ENCODE measurements around the gene UBXN2A. TPM values are rescaled to one million over a fixed set of nuclear protein-coding genes. Genes with fewer than 3 reads are reported as not detected.
"Not testable (repeated sequence)": the region's sequence is repeated elsewhere in the genome, so short reads cannot be mapped to it uniquely, and the experiment has no call there.

Gene UBXN2A
- total RNA-seq, 1 donor from 2014 or later = 9.5 TPM

- DNase-seq (ENCODE audit: low read depth in 2 of 2) = no peak
Measured at GRCh38 chr2:24011250-24012104, 71.2 kb downstream of the UBXN2A start.

- DNase-seq (ENCODE audit: low read depth in 2 of 2) = no peak
Measured at GRCh38 chr2:24012521-24013188, 72.4 kb downstream of the UBXN2A start.

DNA sequence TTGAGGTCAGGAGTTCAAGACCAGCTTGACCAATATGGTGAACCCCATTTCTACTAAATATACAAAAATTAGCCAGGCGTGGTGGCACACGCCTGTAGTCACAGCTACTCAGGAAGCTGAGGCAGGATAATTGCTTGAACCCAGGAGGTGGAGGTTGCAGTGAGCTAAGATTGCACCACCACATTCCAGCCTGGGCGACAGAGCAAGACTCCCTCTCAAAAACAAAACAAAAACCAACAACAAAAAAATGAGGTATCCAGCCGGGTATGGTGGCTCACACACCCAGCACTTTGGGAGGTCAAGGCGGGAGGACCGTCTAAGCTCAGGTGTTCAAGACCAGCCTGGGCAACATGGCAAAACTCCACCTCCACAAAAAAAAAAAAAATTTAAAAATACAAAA lies 74.6 kb downstream of the UBXN2A start:
- DNase-seq (ENCODE audit: low read depth in 2 of 2) = not testable (repeated sequence)

GRCh38 chr2:24015562-24016375 lies 75.5 kb downstream of the UBXN2A start:
- DNase-seq (ENCODE audit: low read depth in 2 of 2) = peak; percentile 57 to 68

DNA sequence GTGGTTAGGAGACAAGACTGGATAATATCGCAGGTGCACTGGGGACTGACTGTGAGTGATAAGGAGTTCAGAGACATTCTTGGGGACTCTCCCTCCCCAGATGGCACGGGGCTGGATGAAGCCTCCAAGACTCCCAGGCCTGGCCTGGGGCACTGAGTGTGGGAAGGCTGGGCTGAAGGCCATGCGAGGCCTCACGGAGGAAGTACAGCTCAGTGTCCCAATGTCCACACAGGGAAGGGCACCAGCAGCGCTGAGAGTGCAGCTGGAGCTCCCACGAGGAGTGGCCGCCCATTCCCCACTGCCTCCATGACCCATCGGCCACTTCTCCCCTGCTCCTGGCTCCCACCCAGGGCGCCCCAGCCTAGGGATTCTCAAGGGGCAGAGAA lies 76.1 kb downstream of the UBXN2A start:
- DNase-seq (ENCODE audit: low read depth in 2 of 2) = no peak

GRCh38 chr2:24016853-24017703 lies 76.8 kb downstream of the UBXN2A start:
- no peak for DNase-seq (ENCODE audit: low read depth in 2 of 2)

DNA sequence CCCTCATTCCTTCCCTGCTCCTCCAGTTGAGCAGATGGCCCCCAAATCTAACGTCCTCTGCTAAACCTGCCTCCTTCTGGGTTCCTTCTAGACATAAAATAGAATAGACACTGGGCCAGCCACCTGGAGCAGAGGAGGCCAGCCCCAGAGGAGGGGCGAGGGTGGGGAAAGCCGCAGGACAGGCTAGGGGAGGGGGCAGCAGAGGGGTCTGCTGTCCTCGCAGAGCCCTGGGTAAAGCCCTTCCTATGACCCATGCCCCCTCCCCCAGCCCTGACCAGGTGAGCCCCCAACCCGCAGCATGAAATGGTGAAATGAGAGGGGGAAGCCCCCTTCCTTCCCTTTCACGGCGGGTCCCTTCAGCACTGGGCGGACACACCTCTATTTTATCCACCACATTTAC lies 77.4 kb downstream of the UBXN2A start:
- DNase-seq (ENCODE audit: low read depth in 2 of 2) = no peak

DNA sequence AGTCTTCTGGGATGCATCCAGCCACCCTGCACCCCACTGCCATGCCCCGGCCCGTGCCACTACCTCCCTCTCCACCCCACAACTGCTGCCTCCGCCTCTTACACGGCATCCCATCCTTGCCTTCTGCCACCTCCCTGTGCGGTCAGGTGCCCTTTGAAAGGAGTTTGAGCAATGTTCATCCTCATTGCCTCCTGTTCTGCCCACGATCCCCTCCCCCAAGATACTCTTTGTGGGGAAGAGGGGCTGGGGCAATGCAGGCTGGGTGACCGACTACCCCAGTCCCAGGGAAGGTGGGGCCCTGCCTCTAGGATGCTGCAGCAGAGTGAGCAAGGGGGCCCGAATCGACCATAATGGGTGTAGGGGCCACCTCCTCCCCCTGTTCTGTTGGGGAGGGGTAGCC lies 78.0 kb downstream of the UBXN2A start:
- DNase-seq (ENCODE audit: low read depth in 2 of 2) = no peak

- no peak for DNase-seq (ENCODE audit: low read depth in 2 of 2)
Measured at GRCh38 chr2:24019729-24020128, 79.5 kb downstream of the UBXN2A start.

DNA sequence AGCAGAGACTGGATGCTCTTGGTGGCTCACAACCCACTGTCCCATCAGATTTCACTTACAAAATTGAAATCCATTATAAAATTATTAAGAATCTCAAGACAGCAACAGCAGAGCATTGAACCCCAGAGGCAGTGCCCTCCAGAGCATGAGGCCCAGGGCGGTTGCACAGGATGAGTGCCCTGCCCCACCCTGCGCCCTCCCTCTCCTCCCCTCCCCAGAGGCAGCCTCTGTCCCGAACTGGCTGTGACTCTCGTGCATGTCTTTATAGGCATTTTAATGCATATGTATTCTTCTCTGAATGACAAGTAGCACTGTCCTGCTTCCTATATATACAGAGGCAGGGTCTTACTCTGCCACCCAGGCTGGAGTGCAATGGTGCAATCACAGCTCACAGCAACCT lies 80.0 kb downstream of the UBXN2A start:
- DNase-seq (ENCODE audit: low read depth in 2 of 2) = no peak

DNA sequence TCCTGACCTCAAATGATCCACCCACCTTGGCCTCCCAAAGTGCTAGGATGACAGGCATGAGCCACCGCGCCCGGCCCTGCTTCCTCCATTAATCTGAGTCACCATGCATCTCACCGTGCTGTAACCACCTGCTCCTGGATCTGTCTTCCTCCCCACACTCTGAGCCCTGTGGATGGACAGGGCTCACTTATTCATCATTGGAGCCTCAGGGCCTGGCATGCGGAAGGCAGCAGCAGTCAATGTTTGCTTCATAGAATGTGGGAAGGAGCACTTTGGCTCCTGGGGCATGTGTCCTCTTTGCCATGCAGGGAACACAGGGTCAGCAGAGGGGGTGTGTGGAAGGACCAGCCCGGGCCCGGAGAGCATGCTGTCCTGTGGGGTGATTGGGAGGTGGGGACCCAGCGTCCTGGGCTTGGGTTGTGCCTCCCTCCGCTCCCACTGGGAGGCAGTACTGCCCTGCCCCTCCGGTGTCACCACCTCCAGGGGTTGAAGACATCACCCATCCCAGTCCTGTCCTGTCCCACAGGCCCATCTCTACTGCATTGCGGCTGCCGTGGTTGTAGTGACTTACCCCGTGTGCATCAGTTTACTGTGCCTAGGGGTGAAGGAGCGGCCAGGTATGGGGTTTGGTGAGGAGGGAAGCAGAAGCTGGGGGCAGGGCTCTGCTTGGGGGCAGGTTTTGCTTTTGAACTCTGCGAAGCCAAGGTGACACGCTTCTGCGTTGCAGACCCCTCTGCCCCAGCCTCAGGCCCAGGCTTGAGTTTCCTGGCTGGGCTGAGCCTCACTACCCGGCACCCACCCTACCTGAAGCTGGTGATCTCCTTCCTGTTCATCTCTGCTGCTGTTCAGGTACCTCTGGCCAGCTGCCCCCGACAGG lies 81.1 kb downstream of the UBXN2A start:
- DNase-seq (ENCODE audit: low read depth in 2 of 2) = peak; percentile 27 to 29

- no peak for DNase-seq (ENCODE audit: low read depth in 2 of 2)
Measured at GRCh38 chr2:24022324-24022974, 82.2 kb downstream of the UBXN2A start.

- no peak for DNase-seq (ENCODE audit: low read depth in 2 of 2)
Measured at GRCh38 chr2:24022975-24023575, 82.8 kb downstream of the UBXN2A start.

DNA sequence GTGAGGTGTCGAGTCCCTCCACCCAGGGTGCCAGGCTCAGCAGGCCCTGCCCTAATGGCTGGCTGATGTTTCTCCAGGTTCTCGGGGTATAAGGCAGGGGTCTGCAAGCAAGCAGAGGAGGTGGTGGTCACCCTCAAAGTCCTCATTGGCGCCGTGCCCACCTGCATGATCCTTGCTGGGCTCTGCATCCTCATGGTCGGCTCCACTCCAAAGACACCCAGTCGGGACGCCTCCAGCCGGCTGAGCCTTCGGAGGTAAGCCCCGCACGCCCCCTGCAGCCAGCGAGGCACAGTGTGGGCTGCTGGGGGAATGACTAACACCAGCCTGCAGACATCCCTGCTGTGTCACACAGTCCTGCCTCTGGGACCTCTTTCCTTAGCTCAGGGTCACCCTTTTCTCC lies 83.8 kb downstream of the UBXN2A start:
- peak in 1 of 2 donors; percentile 33 for DNase-seq (ENCODE audit: low read depth in 2 of 2)

DNA sequence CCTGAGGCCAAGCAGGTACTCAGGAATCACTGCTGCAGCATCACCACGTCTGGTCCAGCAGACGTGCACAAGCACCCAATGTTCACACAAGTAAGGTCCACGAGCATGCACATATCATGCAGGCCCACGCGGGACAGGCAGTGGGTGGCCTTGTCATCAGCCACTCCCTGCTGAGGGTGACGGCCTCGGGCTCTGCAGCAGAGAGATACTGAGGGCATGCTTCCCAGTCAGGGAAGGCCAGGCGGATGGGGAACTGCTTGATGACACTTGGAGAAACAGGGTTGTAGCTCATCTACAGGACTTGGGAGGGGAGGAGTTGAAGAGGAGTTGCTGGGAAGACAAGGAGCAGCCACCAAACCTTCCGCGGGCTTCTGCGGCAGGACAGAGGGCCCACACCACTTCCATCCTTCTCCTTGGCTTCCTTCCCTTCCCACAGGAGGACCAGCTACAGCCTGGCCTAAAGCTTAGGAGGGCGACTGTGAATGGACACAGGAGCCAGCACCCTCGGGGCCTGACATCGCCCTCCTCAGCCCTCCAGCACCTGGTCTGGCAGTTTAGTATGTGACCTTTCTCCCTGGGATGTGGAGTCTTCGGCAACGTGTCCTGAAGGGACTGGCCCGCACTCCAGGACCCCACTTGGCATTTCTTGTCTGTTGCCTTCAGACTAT lies 84.9 kb downstream of the UBXN2A start:
- DNase-seq (ENCODE audit: low read depth in 2 of 2) = no peak

DNA sequence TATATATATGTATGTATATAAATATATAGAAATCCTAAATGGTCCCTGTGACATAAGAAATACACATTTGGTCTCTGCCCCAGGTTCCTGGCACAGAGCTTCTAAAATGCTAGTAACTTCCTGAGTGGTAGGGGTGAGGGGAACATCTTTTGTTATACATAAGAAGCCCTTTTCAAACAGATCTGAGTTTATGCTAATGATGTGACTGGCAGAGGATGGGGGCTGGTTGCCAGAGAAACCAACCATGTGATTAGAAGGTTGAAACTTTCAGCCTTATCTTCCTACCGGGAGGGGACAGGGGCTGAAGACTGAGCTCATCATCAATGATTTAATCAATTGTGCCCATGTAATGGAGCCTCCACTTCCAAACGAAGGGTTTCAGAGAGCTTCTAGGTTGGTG lies 86.0 kb downstream of the UBXN2A start:
- DNase-seq (ENCODE audit: low read depth in 2 of 2) = no peak

GRCh38 chr2:24038786-24039499 lies 98.7 kb downstream of the UBXN2A start:
- no peak for DNase-seq (ENCODE audit: low read depth in 2 of 2)

DNA sequence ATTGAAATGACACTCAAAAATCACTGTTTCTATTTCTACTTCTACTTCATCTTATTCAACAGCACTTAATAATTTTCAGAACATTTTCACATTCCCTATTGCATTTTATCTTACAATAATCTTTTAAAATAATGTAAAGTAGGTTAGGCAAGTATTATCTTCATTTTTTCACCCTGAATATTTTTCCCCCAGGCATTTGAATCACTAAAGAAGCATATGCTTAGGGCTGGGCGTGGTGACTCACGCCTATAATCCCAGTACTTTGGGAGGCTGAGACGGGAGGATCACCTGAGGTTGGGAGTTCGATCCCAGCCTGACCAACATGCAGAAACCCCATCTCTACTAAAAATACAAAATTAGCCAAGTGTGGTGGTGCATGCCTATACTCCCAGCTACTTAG lies 100.2 kb downstream of the UBXN2A start:
- no peak for DNase-seq (ENCODE audit: low read depth in 2 of 2)
